Pons (tissue), 1 donor: ENCODE results near the gene CALML5.

Experiments
- DNase-seq: peaks from one replicate; pipeline ENCODE4 v3.0.0-alpha.2; 2016; ENCODE audit warnings: low spot score

Gene CALML5

DNA sequence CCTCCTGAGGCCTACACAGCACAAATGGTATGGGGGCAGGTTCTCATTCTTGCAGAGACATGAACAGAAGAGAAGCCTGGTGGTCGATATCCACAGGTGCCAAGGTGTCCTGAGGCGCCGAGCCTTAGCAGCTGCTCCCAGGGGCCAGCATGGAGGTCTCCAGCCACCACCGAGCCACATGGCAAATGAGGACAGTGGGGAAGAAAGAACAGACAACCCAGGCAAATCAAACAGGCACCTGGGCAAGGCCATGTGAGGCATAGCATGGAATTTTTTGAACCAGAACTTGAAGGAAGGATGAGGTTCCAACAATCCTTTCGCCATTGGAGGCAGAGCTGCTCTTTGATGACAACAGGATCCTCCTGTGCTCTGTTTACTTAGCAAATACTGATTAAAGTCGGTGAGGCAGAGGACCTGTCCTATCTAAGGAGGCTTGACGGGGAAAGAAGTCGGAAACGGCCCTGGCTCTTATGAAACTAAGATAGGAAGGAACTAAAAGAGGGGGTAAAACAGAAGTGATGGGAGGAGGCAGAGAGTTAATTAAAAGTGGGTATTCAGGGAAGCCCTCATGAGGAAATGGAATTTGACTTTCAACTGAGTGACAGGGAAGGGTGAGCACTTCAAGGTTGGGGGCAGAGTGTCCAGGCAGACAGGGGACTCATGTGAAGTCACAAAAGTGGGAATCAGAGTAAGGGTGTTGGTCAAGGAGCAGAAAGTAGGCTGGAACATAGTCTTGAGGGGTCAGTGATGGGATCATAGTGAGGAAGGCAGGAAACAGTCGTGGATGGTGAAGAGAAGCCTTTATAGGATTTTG is 16.8 kb upstream of the CALML5 start:
- no peak for DNase-seq

DNA sequence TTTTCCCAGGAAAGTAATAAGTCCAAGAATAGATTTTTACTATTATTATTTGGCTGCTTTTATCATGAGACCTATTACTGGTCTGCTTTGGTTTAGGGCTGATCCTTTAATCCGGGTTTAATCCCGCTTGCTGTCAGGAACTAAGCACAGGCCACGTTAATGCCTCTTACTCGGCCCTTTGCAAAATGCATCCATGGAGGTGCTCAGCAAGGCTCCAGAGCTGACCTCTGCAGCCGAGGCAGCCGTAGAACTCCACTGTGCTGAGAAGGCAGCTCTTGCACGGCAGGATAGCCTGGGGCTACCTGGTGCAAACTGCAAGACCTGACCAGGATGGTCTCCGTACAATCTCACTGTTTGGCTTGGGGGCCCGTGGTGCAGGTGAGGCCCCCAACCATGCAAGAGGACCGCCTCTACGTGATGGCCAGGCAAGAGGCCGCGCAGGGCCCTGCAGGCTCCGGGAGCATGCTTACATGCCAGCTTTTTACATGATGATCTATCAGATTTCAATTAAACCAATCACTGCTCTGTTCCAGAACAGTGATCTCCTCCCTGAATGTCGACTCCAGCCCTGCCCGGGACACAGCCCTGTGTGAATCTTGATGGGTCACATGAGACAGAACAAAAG is 15.0 kb upstream of the CALML5 start:
- no peak for DNase-seq

DNA sequence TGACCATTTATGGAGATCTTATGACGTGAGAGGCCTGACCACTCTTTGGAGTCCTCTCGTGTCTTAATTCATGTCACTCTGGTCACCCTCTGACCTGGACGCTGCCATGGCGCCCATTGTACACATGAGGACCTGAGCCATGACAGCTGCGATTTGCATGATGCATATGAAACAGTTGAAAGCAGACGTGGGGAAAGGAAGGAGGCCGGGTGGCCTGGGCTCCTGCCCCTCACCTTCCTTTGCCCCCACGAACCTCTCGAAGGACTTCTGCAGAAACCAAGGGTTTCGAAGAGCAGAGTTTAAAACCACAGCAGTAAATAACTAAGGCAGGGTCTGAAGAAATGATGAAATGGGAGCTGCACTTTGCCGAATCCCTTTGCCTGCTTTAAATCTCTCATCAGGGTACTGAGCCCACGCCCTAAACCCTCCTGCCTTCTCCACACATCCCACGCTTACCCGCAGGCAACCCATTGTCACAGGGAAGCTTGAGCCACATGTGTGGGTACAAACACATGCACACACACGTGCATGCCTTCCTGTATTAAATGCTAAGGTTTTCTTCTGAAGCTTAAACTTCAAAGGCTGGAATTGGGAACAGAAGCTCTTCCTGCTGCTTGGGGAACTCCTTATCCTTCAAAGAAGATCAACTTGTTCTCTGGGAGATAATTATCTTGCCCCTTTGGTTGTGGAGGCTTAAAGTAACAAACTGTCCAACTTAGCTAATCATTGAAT is 13.7 kb upstream of the CALML5 start:
- no peak for DNase-seq

DNA sequence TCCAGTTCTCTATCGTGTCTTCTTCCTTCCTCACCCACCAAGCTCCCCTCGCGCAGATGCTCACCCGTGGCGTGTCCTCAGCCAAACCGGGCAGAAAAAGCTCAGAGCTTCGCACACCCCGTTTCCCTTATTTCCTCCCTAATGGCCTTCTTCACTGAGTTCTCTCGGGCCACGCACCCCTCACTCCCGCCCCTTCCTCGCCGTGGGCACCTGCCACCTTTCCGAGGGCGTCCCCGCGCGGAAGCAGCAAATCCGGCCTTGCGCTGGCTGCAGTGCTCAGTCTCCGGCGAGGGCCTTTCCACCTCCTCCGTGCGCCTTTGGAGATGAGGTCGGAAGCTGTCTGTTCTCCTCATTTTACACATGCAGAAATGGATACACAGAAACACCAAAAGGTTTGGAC is 13.0 kb upstream of the CALML5 start:
- DNase-seq: no peak

DNA sequence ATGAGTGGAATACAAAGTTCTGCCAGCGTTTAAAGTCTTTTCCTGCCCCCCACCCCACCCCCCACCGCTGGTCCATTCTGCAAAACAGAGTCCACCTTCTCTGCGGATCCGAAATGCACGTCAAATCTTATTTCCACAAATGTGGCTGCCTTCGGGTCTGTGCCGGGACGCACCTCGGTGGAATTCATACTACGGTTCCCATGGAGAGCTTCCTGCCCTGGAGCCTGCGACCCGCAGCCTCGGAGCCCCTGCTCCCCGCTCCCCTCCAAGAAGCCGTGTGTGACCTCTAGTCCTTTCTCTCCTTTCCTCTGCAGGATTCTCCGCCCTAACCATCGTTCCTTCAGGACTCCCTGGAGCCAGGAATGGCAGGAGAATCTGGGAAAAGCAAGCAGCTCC is 12.5 kb upstream of the CALML5 start:
- DNase-seq: no peak

DNA sequence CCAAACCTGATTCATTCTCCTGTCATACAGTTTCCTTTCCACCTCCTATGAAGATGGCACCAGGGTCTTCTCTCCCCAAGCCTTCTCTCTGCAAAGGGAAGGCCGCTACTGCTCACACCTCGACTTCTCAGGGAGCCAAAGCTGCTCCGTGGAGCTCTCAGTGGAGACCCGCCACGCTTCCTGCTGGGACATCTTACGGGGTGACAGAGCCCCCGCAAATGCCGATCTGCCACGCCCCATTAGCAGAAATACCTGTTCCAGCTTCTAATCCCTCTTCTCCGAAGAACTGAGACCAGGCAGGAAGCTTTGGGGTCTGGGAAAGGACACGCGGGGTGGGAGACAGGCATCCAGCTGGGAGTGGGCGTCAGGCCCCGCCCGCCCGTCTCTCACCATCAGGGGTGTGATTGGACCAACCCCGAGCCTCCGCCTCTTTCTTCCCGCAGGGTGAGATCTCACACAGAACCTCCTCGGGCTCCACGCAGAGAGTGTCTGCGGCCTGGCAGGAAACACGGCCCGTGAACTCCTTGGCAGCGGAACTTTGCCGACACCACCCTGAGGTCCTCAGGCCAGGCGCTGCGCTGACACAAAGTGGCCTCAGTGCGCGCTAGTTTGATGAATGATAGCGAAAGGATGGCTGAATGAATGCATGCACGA is 12.0 kb upstream of the CALML5 start:
- no peak for DNase-seq

DNA sequence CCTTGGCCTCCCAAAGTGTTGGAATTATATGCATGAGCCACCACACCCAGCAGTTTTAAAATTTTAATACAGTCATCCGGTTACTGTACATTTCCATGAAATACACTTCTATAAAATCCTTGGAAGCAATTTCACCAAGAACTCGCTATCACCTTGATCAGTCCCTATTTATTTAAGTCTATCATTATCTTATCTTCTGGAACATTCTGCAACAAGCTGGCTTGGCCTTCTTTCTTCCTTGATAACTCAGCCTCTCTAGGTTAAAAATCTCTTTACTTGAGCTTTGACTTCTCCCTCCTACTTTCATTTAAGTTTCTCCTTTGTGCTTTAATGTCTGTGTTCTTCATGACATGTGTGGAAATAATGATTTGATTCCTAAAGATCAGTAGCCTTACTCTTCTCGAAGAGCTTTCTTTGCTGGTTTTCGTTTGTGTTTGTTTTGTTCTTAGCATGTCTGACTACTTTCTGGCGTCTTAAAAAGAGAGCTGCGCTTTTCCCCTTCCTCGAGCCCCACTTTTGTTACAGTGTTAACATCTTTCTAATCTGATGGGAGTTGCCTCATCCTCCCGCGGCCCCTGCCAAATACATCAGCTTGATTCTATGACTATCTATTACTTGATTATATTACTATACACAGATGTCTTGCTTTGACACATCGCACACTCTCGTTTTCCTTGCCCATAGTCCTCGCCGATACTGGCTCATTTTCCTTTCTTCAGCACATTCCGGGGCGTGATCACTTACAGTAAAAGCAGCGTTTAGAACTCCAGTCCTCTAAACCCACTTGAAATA is 11.1 kb upstream of the CALML5 start:
- no peak for DNase-seq

DNA sequence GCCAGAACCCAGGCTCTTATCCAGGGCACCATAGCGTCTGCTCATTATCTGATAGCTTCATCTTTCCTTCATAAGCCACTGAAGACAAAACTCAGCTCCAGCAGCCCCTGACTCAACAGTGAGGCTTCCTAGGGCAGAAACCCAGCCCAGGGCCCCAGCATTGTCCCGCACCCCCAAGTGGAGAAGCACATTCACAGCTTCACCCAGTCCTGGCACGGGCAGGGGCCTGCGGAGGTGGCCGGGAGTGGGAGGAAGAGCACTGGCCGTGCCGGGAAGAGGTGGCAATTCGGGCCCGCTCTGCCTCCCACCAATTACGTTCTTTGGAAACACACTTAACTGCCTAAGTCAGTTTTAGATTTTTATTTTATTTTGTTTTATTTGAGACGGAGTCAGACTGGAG is 10.3 kb upstream of the CALML5 start:
- DNase-seq: no peak

DNA sequence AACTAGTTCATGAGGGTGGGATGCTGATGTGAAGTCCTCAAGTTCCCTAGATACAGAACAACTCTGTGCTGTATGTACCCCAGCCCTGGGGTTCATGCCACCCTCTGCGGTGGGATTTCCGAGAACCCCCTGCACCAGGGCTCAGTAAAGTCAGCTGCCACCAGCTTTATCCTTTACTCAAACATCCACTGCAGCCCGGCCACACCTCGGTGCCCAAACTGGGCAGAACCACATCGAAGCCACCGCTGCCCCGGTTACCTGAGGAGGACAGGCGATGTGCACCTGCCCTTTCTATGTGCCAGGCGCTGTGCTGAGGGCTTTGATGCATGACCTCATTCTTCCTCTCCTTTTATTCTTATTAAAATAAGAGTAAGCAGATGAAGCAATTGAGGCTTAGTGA is 9.9 kb upstream of the CALML5 start:
- DNase-seq: no peak

DNA sequence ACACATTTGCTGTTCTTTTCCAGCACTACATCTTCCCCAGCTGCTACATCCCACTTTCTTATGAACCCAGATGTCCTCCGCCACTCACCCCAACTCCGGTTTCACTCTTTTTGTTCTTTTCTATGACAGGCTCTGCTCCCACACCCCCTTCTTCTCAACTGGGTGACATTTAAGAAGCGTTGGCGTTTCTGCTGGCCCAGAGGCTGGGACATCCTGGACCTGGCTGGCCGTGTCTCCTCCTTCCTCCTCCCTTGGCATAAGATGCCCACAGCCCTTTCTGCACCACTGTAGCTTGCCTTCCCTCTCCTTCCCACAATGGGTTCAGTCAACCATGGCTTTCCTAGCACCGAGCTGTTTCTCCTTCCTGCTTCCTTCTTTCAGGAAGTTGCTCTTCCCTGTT is 9.4 kb upstream of the CALML5 start:
- DNase-seq: no peak

DNA sequence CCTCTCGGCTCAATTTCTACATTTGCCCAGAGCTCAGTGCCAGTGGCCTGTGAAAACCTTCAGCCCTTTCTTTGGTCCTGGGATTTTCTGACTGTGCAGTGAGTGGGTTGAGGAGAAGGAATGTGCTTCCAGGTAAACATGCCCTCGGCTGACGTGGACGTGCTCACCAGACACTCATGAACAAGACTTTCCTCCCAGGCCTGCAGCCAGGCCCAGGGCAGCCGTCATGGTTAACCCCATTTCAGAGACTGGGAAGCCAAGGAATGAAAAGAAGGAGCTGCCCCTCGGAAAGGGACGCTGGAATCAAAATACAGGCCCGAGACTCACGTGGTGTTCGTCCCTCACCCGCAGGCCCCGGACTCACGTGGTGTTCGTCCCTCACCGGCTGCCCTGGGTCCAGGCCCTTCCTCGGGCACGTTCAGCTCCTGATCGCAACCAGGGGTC is 8.8 kb upstream of the CALML5 start:
- DNase-seq: no peak

DNA sequence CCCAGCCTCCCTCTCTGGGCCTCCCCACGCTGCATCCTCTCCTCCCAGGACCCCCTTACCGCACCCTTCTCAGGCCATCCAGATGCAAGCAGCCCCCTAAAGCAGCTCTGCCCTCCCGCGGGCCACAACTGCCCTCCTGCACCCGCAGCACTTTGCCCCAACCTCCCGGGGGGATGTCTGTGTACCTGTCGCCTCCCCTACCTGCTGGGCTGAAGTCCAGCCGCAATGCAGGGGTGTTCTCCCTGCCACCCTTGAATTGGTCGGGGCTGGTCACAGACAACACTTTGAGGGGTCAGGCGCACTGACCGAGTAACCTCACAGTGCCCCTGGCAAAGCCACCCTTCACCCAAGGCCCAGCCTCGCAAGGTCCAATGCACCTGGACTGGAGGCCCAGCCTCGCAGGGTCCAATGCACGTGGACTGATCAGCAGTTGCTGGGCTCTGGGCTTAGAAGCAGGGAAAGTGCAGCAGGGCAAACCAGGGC is 8.3 kb upstream of the CALML5 start:
- no peak for DNase-seq

DNA sequence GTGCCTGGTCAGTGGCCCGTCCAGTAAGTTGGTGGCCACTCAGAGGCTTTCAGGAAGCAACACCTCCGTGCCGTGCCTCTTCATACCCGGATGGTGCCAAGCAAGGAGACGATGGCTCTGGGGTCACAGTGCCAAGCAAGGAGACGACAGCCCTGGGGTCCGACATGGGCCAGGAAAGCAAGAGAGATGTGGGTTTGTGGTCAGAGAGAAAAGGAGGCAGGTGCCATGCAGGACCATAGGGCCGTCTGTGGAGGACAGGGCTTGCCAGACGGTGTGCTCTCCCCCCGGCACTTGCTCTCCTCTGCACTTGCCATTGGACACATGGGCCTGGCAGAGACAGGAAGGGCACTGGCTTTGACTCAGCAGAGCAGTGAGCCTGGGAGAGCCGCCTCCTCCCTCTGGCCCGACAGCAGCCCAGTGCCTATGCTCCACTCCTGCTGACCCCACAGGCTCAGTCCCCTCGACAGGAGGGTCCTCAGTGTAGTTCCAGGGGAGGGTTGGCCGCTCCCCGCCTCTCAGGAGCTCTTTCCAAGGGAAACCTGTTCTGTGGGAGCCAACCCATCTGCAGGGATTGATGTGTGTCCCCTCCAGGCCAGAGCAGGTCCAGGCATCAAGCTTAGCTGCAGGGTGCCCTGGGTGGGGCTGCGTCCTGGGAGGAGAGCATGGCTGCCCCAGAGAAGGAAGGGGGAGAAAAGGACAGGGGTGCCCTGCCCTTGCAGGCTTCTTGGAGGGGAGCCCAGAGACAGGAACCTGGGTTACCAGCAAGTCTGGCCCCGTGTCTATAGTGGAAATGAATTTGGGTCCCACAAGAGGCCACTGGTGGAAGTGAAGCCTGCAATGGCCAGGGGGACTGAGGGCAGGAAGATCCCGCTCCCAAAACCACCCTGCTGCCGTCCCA is 7.6 kb upstream of the CALML5 start:
- no peak for DNase-seq

DNA sequence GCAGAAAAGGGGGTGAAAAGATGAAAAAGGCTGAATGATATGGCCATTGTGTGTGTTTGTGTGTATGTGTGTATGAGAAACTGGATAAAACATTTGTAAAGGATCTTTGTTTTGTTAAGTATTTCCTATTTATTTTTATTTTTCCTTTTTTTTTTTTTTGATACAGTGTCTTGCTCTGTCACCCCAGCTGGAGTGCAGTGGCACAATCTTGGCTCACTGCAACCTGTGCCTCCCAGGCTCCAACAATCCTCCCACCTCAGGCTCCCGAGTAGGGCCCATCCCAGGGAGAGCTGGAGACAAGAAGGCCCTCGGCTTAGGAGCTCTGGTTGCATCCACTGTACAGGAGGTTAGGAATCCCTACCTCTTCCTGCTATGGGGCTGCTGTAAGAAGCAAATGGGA is 6.9 kb upstream of the CALML5 start:
- no peak for DNase-seq

DNA sequence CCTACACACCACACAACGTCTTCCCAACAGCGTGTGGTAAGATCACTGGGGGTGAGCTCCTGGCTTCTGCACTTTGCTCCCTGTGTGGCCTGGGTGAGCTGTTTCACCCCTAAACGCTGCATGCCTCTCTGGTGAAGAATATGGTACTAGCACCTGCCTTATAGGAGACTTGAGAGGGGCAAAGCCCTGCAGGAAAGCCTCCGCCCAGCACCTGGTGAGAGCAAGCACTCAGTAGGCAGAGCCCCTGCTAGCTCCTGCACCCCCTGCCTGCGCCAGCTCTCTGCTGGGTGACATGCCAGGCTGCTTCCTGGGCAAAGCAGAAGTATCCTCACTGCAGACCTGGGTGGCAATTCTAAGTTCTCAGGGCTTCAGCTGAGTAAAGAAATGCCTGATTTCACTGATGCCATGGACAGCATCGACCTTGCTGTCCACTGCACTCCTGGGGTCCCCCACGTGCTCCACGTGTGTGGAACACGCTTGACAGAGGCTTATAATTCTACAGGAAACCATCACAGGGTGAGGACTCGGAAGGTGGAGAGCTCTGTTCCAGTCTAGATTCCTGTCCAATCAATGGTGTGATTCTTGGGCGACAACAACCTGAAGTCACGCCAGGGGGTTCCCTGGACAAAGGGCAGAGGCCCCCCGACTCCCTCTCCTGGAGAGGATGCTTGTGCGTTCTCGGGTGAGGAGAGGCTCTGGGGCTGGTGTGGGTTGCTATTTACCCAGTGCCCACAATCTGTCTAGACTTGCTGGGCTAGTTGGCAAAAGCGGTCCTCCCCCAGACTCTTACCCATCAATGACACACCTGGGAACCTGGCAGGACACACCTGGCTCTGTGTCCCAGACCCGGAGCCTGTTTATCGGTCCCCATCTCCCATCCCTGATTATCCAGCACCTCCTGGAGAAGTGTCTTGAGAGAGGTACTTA is 5.0 kb upstream of the CALML5 start:
- DNase-seq: no peak

DNA sequence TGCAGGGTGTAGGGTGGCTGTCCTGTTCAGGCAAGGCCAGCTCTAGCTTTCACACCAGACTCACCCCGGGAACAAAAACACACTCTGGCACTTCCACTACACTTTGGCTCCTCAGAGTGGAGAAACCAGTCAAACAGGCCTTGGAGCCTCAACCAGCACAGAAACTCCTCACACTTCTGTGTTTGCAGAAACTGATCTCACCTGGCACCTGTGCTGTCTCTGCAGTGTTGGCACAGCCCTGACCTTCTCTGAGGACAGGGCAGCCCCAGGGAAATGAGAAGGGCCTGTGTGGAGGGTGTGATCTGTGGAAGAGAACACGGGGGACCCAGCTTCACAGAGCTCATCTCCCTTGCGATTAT is 4.1 kb upstream of the CALML5 start:
- DNase-seq: no peak

DNA sequence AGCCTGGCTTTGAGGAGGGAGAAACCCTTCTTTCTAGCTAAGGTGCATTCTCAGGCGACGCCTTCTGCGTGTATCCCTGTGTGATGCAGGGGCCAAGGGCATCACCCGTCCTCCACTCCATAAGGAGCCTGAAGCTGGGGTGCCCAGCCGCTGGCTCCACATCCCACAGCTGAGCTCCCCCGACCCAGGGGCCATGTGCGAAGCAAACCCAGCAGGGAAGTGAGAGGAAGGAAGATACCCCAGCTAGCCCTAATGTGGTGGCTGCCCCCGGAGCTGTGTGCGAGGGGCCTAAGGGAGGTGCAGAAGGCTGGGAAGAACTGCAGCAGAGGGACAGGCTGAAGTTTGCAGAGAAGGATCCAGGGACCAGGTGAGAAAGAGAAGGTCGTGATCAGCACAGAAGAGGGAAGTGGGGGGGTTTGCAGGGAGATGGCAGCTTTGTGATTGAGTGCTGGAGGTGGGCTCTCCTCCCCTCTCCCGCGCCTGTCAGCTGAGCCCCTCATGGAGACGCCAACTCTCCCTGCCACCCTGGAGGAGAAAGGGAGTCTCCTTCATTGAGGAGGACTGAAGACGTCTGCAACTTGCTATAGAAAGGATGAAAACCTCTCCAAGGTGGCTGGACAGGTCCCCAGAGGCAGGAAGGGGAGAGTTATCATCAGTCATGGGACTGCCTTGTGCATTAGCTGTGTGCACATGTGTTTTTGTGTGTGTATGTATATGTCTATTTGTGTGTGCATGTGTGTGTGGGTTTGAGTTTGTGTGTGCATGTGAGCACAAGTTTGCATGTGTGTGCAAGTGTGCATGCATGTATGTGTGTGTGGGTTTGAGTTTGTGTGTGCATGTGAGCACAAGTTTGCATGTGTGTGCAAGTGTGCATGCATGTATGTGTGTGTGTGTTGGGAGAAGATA is 3.5 kb upstream of the CALML5 start:
- DNase-seq: no peak

DNA sequence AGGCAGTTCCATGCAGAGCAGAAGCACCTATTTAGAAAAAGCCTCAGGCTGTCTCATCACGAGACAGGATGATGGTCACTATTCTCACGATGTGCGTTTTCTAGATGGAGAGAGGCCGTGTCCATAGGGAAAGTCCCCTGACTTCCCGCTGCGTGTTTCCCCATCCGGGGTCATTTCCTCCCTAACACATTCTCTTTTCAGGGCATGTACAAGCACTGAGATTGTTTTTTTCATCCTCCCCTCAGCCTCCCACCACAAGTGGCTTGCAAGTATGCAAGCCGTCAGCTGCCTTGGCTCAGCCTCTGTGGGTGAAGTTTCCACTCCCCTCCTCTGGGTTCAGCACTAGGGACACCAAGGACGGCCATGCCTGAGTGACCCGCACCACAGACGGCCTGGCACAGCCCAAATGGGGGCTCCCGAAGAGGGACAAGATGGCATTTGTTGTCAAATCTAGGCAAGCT is 2.7 kb upstream of the CALML5 start:
- no peak for DNase-seq
